Limb (tissue), 2 donors: ENCODE data around the gene CCM2.

Experiments used
- DNase-seq, 2 donors: peaks; one replicate each; pipeline ENCODE4 v3.0.0-alpha.2; 2016; ENCODE audit errors: extremely low spot score in 2 of 2

Gene CCM2

DNA sequence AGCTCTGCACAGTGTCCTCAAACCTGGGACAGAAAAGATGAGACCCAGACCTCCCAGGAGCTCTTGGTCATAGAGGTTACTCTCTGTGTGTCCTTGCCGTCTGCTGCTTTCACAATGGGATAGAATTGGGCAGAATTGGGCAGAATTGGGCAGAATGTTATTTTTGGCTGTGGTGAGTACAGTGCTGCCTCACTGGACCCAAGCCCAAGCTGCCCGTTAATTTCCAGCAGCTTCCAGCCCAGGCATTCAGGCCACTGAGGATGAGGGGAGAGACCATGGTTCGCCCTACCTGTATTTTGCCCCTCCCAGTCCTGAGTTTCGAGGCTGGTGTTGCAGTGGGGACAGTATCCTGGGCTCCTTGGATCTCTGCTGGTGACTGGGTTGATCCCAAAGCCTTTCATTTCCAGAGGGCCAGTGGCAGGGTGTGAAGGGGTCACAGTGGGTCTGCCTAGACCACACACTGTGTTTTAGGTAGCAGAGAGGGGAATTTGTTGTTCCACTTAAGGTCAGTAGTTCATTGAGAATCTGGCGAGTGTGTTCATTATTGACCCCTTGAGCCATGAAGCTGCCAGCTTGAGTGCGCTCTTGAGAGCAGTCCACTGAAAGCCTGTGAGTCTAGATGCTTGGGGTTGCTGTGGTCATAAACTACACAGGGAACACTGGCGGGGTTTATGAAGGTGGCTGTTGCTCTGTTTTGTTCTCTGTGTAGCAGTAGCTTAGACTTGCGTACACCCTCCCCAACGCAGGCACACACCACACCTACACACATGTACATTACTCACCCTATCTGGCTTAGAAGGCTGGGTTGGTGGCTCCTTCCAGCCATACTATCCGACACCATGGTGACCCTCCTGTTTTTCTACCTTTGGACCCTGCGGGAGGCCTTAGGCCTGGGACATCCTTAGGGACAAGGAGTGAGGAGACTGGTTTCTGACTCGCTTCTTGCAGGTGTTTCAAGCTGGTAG, 65.3 kb downstream of the CCM2 start:
- DNase-seq = no peak

DNA sequence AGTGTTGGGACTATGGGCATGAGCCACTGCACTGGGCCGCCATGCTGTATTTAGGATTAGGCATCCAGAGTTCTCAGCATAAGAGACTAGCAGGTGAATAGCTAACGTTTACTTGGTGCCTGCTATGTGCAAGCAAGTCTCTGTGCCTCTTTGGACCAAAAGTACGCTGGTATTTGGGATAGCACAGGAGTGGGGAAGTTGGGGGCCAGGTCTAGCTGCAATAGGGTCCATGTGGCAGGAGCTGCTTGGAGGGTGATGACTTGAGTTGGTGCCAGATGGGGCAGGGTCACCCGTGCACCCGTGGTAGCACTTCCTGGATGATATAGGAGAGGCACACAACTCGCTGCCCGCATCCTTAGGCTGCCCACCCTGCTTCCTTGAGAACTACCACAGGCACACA, 66.4 kb downstream of the CCM2 start:
- DNase-seq = no peak

DNA sequence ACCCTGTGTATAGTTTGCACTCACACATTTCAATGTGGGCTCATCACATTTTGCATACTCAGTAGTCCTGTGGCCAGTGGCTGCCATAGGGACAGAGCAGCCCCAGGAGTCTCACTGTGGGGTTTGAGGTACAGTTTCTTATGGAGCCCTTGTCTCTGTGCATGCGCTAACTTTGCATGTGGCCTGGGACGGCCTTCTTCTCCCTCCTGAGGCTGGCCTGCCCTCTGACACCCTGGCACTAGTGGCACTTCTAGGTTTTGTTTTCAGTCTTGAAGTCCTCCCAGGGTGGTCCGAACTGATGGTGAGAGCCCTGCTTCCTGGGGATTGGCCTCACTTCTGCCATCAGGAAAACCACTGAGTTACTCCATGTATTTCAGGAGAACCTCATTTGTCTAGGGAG, 67.6 kb downstream of the CCM2 start:
- DNase-seq = no peak

DNA sequence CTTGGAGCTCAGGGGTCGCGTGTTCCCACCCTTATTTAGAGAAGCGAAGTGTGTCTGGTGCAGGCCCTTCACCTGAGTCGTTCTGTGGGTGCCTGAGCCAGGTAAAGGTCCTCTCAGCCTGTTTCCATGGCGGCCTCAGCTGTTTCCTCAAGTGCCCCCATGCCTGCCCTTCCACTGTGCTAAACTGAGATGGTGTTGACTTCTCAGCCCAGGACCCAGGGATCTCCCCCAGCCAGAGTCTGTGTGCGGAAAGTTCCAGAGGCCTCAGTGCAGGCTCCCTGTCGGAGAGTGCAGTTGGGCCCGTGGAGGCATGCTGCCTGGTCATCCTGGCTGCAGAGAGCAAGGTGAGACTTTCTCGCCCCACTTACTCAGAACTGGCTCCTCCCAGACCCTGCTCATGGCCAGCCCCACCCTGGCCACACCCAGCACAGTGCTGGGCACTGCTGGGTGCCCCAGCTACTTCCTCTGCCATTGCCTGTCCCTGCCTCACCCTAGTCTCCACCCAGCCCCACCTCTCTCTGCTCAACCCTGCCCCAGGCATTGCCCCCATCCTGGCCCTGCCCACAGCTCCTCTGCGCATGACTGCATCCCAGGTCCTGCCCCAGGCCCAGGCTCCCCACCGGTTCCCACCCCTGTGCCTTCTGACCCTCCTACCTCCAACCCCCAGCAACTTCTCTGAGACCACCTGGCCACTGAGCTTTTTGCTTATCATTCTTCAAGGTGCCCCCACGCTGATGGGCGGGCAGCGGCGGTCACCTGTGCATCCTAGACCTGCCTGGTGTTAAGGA, 68.4 kb downstream of the CCM2 start:
- no peak for DNase-seq

DNA sequence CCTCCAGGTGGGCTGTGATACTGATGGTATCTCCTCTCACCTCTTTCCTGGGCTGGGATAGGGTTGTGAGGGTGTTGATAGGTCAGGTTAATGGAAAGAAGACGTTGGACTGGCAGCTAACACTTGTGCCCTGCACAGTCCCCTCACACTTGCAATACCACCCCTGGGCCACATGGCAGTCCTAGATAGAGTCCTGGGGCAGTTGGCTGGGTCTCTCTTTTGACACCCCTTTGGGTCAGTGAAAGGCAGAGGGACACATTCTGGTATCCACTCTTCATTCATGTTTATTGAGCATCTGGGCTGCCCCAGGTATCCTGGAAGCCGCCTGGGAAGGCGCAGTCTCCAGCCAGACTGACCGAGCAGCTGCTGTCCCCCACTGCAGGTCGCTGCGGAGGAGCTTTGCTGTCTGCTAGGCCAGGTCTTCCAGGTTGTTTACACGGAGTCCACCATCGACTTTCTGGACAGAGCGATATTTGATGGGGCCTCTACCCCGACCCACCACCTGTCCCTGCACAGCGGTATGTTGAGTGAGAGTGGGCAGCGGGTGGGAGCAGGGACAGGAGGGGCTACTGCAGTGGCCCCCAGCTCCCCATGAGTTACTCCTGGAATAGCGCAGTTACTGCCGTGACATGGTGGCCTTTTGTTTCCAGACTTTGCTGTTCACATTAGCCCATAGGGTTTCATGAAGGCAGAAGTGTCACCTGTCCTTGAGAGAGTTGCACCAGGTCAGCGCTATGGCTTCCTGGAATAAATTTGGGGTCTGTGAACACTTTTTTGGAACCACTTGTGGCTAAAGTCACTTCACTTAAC, 69.6 kb downstream of the CCM2 start:
- no peak for DNase-seq

DNA sequence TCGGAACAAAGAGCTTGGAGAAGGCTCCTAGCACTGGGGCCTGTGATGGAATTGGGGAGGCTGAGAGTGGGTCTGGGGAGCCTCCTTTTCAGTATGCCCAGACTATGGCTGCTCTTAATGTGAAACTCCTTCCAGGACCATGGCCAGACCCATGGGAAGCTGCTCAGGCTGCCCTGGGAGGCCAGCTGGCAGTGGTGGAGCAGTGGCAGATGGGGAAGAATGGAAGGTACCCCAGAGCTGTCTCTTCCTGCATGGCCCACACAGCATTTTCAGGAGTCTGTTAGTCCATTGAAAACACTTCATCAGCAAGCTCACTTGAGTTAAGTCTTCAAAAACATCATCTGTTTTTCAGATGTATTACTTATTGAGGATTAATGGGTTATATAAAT, 70.2 kb downstream of the CCM2 start:
- no peak for DNase-seq

DNA sequence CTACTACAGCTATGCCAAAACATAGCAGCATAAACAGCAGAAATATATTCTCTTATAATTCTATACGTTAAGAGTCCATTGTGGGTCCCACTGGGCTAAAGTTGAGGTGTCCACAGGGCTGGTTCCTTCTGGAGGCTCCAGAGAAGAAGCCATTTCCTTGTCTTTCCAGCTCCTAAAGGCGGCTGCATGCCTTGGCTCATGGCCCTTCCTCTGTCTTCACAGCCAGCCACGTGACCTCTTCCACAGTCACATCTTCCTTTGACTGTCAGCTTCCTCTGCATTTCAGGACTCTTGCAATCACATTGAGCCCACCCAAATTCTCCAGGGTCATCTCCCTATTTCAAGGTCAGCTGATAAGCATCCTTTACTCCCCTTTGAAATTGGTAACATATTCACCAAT, 71.5 kb downstream of the CCM2 start:
- DNase-seq = no peak

DNA sequence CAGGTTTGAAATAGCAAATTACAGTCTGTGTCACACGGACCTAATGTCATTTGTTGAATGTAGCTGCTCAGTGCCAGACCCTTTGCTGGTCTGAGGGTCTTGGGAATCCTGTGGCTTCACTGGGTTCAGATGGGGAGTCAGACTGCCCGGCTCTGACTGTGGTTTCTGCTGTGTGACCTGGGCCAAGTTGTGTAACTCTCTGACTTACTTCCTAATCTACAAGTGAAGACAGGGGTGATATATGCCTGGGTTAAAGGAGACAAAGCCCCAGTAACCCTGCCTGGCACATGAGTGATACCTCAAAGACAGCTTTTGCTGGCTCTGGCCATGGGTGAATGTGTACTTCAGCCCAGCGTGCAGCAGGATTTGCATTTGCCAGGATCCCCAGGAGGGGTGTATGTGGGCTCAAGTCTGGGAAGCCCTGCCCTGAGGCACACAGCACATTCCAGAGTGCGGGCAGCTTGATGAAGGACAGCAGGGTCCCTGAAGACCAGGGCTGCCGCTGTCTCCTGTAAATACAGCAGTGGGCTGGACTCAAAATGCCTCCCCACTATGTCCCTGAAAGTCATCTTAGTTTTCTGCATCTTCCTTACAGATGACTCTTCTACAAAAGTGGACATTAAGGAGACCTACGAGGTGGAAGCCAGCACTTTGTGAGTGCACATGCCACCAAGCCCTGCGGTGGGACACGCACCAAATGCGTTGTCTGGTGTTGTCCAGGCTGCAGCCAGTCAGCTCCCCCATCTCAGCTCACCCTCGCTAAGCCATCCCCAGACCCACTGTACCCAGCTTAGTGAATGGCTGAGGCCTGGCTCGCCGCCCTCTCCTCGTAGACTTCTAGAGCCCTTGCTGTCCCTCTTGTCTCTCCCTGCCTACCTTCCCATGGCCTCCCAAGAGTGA, 72.4 kb downstream of the CCM2 start:
- DNase-seq = no peak

DNA sequence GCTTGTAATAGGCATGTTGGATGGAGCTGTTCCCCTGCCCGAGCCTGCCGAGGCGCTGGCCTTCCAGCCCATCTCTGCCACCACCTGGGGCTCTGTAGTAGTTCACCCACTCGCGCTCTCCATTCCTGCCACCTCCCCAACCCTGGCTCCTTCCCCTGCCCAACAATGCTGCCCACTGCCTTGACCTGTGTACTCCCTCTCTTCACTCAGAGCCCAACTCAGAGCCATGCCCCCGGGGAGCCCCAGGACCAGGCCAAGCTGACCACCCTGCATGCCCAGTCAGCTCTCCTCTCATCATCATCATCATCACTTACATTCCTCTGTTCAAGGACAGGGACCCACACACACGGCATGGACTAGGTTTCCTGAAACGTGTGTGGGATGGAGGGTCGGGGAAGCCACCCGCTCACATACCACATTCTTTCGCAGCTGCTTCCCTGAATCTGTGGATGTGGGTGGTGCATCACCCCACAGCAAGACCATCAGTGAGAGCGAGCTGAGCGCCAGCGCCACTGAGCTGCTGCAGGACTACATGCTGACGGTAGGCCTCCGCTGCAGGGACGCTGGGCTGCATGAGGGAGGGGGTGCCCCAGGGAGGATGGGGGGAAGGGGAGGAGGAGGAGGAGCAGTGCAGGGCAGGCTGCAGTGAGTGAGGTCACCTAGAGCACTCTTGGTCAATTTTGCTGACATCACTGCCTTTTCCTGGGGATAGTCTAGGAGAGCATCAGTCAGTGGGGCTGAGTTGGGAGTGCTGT, 73.2 kb downstream of the CCM2 start:
- no peak for DNase-seq

DNA sequence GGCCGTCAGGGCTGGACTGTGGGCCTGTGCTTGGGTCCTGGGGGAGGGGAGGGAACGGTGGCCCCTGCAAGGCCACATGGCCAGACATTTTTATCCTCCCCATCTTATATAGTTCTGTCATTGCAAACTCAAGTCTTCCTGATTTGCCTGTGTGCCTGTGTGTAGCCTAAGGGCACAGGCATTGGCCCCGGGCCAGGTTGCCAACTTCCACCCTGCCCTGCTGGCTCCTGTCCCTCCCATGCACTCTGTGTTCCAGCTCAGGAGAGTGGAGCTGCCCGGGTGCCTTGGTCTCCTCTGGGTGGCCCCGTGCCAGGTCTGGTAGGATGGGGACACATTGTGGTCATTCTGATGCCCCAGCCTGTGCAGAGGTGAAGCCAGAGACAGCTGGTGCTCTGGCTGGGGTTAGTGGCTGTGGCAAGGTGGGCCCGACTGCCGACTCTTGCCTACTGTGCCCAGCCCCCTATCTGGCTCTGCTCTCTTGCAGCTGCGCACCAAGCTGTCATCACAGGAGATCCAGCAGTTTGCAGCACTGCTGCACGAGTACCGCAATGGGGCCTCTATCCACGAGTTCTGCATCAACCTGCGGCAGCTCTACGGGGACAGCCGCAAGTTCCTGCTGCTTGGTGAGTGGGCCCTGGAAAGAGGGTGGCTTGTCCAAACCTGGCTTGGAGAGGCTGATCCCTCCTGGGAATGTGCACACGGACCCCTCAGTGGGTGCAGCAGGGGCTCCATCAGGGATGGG, 74.0 kb downstream of the CCM2 start:
- no peak for DNase-seq

DNA sequence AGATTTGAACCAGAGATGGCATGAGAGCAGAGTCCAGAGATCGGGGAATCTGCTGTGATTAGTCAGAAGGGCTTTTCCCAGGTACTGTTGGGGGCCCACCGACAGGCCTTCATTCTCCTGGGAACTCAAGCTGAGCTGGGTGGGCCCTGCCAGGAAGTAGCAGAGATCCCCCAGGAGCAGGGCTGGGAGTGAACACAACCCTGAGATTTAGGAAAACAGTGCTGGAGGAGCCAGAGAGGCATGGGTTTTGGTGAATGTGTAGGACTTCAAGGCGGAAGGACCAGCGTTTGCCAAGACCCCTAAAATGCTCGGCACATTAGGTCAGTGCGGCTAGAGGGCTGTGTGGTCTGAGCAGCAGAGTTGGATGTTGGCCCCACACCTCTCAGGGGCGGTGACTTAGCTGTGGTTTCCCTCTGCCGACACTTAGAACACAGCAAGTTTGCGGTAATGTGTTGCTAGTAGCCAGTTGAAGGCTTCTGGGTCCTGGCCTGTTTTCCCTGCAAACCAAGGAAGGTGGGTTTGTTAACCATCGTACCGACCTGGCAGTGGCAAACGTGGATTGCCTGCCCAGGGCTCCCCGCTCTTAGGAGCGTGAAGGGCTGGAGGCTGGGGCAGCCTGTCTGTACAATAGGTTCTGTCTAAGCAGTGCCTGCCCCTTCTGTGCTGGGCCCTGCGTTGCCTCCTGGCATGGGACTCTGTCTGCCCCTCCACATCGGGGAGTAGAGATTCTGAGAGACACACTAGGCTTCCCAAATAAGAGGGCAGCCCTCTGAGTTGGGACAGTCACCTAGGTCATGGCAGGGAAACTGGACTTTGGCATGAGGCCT, 74.7 kb downstream of the CCM2 start:
- DNase-seq = no peak

DNA sequence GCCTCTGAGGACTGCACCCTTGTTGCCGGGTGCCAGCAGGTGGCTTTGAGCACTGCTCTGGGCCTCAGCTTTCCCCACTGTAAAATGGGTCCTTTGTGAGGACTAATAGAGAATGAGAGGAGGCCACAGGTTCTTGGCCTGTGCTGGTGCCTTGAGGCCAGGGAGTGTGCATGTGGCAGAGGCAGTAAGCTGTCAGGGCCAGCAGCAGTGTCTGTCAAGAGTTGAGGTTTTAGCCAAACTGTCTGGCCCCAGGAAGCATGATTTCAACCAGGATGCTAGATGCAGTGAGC, 75.3 kb downstream of the CCM2 start:
- DNase-seq = no peak

DNA sequence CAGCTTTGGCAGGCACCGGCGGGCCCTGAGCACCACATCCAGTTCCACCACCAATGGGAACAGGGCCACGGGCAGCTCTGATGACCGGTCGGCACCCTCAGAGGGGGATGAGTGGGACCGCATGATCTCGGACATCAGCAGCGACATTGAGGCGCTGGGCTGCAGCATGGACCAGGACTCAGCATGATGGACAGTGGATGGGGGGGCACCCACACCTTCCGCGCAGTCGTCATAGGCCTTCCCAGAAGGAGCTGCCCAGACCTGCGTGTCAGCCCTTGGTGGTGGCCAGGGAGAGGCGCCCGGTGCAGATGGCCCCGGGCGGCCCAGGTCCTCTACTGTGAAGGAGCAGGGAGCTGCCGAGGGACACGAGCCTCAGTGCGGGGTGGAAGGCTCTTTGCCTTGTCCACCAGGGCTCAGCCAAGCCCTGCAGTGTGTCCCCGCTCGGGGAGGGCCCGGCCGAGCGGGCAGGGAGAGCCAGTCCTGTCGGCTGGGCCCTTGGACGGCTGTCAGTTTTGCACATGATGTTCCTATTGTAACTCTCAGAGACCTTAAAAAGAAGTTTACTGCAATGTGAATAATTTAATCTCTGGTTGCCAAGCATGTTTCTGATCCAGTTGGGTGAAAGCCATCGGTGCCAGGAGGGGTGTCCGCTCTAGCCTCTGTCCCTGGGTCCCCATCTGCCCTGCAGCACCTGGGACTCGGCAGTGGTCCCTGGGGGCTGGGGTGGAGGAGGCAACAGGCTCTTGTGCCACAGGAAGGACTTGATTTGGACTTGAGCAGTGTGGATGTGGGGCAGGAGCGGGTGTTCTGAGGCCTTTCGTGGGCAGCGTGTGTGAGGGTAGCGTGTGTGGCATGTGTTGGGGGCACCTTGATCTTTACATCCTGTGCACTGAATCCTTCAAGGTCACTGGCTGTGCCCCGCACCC, 76.1 kb downstream of the CCM2 start:
- DNase-seq = no peak

DNA sequence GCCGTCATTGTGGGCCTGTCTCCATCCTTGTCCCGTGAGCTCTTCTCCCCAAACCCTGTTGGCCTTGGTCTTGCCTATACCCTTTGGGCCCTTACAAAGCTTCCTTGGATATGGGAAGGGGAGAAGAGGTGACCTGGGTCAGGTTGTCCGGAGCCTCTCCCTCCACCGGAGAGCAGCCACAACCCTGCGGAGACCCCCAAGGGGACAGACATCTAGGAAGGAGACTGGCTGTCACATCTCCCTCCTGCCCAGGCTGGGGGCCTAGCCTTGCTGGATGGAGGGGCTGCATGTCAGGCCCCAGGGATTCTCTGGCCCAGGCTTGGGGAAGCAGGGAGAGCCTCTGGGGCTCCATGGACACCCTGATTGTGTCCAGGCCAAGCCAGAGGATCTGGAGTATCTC, 76.9 kb downstream of the CCM2 start:
- DNase-seq = no peak

DNA sequence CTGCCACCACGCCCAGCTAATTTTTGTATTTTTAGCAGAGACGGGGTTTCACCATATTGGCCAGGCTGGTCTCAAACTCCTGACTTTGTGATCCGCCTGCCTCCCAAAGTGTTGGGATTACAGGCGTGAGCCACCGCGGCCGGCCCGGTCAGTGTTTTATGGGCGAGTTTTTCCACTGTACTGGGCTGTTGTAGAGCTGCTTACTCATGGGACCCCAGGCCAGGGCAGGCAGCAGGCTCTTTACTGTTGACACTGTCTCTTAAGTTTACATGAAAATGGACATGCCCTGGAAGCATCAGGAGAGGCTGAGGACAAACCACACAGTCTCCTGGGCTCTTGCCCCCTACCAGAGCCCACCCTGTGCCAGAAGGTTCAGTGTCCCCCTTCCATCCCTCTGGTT, 77.6 kb downstream of the CCM2 start:
- DNase-seq = no peak

DNA sequence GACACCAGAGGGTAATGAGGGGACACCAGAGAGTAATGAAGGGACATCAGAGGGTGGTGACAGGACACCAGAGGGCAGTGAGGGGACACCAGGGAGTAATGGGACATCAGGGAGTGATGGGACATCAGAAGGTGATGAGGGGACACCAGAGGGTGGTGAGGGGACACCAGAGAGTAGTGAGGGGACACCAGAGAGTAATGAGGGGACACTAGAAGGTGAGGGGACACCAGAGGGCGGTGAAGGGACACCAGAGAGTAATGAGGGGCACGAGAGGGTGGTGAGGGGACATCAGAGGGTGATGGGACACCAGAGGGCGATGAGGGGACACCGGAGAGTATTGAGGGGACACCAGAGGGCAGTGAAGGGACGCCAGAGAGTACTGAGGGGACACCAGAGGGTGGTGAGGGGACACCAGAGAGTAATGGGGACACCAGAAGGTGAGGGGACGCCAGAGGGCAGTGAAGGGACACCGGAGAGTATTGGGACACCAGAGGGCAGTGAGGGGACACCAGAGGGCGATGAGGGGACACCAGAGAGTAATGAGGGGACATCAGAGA, 78.2 kb downstream of the CCM2 start:
- no peak for DNase-seq

DNA sequence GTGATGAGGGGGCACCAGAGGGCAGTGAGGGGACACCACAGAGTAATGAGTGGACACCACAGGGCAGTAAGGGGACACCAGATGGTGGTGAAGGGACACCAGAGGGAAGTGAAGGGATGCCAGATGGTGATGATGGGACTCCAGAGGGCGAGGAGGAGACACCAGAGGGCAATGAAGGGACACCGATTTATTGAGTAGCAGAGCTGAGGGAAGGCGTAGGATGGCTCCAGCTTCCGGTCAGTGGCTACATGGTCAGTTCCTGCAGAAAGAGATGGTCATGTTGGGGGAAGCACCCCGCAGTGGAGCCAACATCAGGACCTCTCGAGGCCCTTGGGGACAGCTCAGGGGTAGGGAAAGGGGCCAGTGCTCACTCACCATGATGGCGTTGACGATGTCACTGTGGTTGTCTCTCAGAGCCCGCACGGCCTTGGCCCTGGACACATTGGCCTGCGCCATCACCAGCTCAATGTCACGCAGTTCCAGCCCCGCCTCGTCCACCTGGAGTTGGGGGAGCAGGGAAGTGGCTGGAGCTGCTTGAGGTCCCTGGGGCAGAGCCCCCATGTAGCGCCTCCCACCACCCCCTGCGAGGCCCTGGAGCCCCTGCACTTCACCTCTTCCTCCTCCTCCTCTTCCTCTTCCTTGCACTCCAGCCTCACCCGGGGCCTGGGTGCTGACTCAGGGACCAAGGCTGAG, 80.4 kb downstream of the CCM2 start:
- DNase-seq = no peak
